Mesodermal cell (in vitro differentiated cells): ENCODE measurements around the gene BFSP1.
A peak's percentile ranks its signal among the peaks of the same experiment; 100 is the strongest.

Experiments
- H3K27ac ChIP-seq: 2 replicates; pipeline ENCODE4 v1.7.0; 2013; ENCODE audit warnings: mild to moderate bottlenecking, low read depth, low read length, moderate library complexity; ENCODE audit not compliant: severe bottlenecking
- H3K36me3 ChIP-seq: 2 replicates; pipeline ENCODE4 v1.7.1; 2013; ENCODE audit warnings: mild to moderate bottlenecking, low read length, moderate library complexity; ENCODE audit not compliant: control insufficient read depth, insufficient read depth
- H3K4me1 ChIP-seq: one replicate; pipeline ENCODE4 v1.7.1; 2013; ENCODE audit warnings: mild to moderate bottlenecking, low read length; ENCODE audit not compliant: insufficient read depth, control insufficient read depth, poor library complexity, severe bottlenecking
- H3K4me3 ChIP-seq: 2 replicates; pipeline ENCODE4 v1.7.0; 2013; ENCODE audit warnings: low read length, control low read depth, mild to moderate bottlenecking; ENCODE audit not compliant: insufficient read depth, poor library complexity, severe bottlenecking; ENCODE audit errors: extremely low read depth
- H3K9me3 ChIP-seq: 2 replicates; pipeline ENCODE4 v1.7.1; 2013; ENCODE audit warnings: mild to moderate bottlenecking, low read length, moderate library complexity; ENCODE audit not compliant: control insufficient read depth
- WGBS, 2 experiments: methylation state at CpG; one replicate each; pipeline ENCODE4 v1.1.5; 2013; ENCODE audit warnings: missing lambda C conversion rate in 2 of 2; ENCODE audit not compliant: insufficient coverage in 2 of 2; 5-methylcytosine and 5-hydroxymethylcytosine counted together

Gene BFSP1

DNA sequence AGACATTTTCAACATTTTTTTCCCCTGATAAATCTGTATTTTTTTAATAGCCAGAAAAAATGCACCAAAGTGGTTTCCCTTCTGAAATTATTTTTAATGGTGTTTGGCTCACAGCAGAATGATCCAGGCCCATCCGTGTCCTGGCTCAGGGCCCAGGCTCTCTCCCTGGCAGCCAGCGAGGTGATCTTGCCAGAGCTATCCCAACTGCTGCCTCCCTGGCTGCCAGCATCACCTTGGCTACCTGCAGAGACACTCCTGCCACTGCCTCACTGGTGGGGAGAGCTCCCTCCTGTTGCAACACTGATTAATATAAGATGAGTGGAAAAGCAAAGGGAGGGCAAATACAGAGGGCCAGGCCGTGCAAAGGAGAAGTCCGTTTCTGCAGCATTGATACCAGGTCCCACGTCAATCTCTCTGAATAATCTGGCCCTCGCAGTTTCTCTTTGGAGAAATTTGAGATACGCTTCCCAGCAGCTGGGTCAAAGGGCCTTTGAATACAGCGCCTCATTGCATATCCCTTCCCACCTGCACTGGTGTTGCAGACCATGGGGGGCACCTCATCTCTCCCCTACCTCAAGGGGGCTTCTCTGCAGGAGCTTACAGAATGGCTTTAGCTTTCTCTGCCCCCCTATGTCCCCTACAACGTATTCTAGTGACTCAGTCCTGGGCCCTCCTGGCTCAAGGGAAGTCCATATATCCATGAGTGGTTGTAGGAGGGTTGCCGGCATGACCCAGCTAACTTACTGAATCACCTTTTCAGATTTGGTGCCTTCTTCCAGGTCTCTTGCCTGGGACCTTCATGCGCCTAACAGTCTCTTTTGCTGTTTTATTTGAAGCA, 25.9 kb upstream of the BFSP1 start:
- Histone ChIP-seq H3K4me3 (no peak overlapping the region), H3K27ac (peak overlapping the region; percentile 92), H3K36me3 (no peaks in the 10 kb centered on the region), H3K9me3 (no peaks in the 10 kb centered on the region), H3K4me1 (peaks cover 31% of the 10 kb centered on the region)
- 75 to 84% methylated on average over 6 to 8 of the region's 11 CpGs for WGBS, 2 experiments

- 90% methylated on average over 1 of the region's 3 CpGs; no CpG with 5 or more reads in 1 of the 2 experiments for WGBS, 2 experiments
- Histone ChIP-seq H3K4me1 (peaks cover 30% of the 10 kb centered on the region), H3K27ac (no peak overlapping the region), H3K36me3 (no peaks in the 10 kb centered on the region), H3K9me3 (no peaks in the 10 kb centered on the region), H3K4me3 (no peak overlapping the region)
Measured at GRCh38 chr20:17555106-17555505, 23.9 kb upstream of the BFSP1 start.

GRCh38 chr20:17549131-17549530, 18.0 kb upstream of the BFSP1 start:
- 74 to 90% methylated on average over 2 to 3 of the region's 4 CpGs for WGBS, 2 experiments
- Histone ChIP-seq H3K36me3 (no peaks in the 10 kb centered on the region), H3K4me3 (no peak overlapping the region), H3K4me1 (no peaks in the 10 kb centered on the region), H3K27ac (no peak overlapping the region), H3K9me3 (no peaks in the 10 kb centered on the region)

- Histone ChIP-seq H3K27ac (no peak overlapping the region), H3K36me3 (no peaks in the 10 kb centered on the region), H3K4me1 (peaks cover 4% of the 10 kb centered on the region), H3K4me3 (no peak overlapping the region), H3K9me3 (no peaks in the 10 kb centered on the region)
- WGBS, 2 experiments = 83 to 96% methylated on average over 2 to 4 of the region's 4 CpGs
Measured at GRCh38 chr20:17545127-17545526, 13.9 kb upstream of the BFSP1 start.

DNA sequence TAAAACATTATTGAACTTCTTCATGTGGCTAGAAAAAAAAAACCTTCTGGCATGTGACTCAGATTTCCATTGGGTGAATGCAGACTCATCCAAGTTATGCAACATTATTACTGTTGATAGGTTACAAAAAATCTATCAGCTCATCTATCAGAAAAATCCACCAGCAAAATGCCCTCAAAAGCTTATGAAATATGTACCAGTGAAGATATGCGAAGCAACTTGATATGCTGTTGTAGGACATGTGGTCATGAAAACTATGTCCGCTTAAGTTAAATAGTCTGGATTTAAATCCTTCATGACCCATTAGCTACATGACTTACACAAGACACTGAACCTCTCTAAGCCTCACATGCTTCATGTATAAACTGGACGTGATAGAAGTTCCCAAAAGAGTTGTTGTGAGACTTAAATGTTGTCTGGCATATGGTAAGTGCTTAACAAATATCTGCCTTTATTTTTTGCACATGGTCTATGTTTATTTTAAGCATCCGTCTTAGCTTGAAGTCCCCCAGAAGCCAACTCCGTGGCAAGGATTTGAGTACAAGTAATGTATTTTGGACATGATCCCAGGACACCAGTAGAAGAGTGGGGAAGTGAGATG, 12.5 kb upstream of the BFSP1 start:
- H3K9me3 ChIP-seq = no peaks in the 10 kb centered on the region
- no peaks in the 10 kb centered on the region for H3K36me3 ChIP-seq
- no peak overlapping the region for H3K27ac ChIP-seq
- WGBS, 2 experiments = 95 to 100% methylated on average over 2 to 3 of the region's 5 CpGs
- H3K4me3 ChIP-seq = no peak overlapping the region
- H3K4me1 ChIP-seq = peaks cover 4% of the 10 kb centered on the region

DNA sequence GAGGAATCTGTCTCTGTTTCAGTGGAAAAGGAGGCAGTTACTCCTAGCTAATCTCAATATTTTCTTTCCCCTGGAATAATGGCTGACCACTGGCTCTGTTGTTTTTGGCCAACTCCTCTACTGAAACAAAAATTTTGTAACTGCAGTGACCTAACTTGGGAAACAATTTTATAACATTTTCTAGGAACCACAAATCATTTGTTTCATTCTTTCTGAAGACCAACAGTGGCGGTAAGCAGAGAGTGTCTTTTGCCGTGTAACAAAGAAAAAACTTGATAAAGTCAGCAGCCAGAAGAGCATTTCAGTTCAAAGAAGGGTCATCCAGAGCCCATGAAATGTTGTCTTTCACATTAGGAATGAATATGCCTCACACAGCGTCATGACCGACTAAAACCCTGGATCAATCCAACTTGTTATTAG, 11.8 kb upstream of the BFSP1 start:
- H3K4me3 ChIP-seq = no peak overlapping the region
- no peak overlapping the region for H3K27ac ChIP-seq
- H3K9me3 ChIP-seq = no peaks in the 10 kb centered on the region
- peaks cover 4% of the 10 kb centered on the region for H3K4me1 ChIP-seq
- no peaks in the 10 kb centered on the region for H3K36me3 ChIP-seq
- WGBS, 2 experiments = 89 to 100% methylated on average over 2 of the region's 4 CpGs

GRCh38 chr20:17542481-17542880, 11.3 kb upstream of the BFSP1 start:
- 100% methylated on average over 1 of the region's 1 CpG; no CpG with 5 or more reads in 1 of the 2 experiments for WGBS, 2 experiments
- Histone ChIP-seq H3K4me3 (no peak overlapping the region), H3K9me3 (no peaks in the 10 kb centered on the region), H3K27ac (no peak overlapping the region), H3K4me1 (peaks cover 4% of the 10 kb centered on the region), H3K36me3 (no peaks in the 10 kb centered on the region)

DNA sequence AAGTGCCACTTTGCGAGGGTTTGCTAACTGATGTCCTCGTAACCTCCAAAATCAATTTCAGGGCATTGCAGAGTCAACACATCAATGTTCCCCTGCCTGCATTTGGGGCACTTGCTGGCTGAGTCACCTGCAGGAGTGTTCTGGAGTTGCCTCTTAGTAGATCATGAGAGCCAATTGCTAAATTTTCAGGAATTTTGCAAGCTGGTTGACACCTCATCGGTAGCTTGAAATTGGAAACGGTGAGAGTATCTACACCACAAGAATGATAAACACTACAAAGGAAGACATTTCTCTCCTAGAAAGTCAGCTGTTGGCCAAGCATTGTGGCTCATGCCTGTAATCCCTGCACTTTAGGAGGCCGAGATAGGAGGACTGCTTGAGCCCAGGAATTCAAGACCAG, 10.8 kb upstream of the BFSP1 start:
- WGBS, 2 experiments = 76 to 80% methylated on average over 3 to 4 of the region's 5 CpGs
- Histone ChIP-seq H3K9me3 (no peaks in the 10 kb centered on the region), H3K4me1 (peaks cover 4% of the 10 kb centered on the region), H3K36me3 (no peaks in the 10 kb centered on the region), H3K4me3 (no peak overlapping the region), H3K27ac (no peak overlapping the region)

GRCh38 chr20:17541596-17541995, 10.4 kb upstream of the BFSP1 start:
- WGBS, 2 experiments = 100% methylated on average over 2 to 3 of the region's 3 CpGs
- Histone ChIP-seq H3K27ac (no peak overlapping the region), H3K4me1 (peaks cover 7% of the 10 kb centered on the region), H3K9me3 (no peaks in the 10 kb centered on the region), H3K36me3 (no peaks in the 10 kb centered on the region), H3K4me3 (no peak overlapping the region)

- 83 to 87% methylated on average over 7 of the region's 7 CpGs for WGBS, 2 experiments
- Histone ChIP-seq H3K9me3 (no peaks in the 10 kb centered on the region), H3K36me3 (no peaks in the 10 kb centered on the region), H3K4me3 (no peak overlapping the region), H3K4me1 (peaks cover 10% of the 10 kb centered on the region), H3K27ac (no peak overlapping the region)
Measured at GRCh38 chr20:17538517-17539170, 7.5 kb upstream of the BFSP1 start.
